ENCODE results near the gene PCCA.

DNA sequence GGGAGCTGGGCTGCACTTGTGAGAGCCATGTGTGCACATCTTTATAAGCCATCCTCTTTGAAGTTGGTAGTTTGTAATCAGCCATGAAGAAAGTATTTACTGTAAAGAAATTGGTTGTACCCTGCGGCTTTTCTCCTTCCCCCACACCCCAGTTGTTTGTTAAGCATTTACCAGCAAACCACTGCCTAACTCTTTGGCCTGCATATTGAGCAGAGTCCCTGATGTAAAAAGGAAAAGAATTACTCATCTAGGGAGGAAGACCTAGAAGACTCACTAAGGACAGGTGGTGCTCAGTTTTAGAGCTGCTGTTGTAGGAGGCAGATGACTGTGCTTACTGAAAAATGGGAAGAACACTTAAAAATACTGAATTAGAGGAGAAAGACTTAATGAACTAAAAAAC is 245.3 kb downstream of the PCCA start:
- TF ChIP-seq, protein P1, sequence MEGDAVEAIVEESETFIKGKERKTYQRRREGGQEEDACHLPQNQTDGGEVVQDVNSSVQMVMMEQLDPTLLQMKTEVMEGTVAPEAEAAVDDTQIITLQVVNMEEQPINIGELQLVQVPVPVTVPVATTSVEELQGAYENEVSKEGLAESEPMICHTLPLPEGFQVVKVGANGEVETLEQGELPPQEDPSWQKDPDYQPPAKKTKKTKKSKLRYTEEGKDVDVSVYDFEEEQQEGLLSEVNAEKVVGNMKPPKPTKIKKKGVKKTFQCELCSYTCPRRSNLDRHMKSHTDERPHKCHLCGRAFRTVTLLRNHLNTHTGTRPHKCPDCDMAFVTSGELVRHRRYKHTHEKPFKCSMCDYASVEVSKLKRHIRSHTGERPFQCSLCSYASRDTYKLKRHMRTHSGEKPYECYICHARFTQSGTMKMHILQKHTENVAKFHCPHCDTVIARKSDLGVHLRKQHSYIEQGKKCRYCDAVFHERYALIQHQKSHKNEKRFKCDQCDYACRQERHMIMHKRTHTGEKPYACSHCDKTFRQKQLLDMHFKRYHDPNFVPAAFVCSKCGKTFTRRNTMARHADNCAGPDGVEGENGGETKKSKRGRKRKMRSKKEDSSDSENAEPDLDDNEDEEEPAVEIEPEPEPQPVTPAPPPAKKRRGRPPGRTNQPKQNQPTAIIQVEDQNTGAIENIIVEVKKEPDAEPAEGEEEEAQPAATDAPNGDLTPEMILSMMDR (IDR thresholded peaks at IDR 0.05), result no peak
- TF ChIP-seq POLR2A (IDR thresholded peaks at IDR 0.05), result no peak

Data from suprapubic skin (tissue), 3 donors.